SK-N-SH treated with all-trans-retinoic acid at 6 μM for 48 hours (cell line): Measurements from ENCODE around the gene PNMT.

ENCODE experiments used
- ATAC-seq: fragments of 200-7000 bp; cut with Tn5 transposase; 3 replicates; pipeline ENCODE4 v1.9.1; 2020; ENCODE audit warnings: mild to moderate bottlenecking, moderate library complexity
- ARNTL ChIP-seq: fragments of 450-650 bp; formaldehyde crosslinking; IDR thresholded peaks from 2 replicates; pipeline ENCODE4 v1.5.0; 2020; ENCODE audit warnings: low read depth, mild to moderate bottlenecking, moderate library complexity, borderline replicate concordance
- BACH2 ChIP-seq: fragments of 250-450 bp; sonication (Bioruptor Pico); IDR thresholded peaks from 2 replicates; pipeline ENCODE4 v1.9.0; 2021; ENCODE audit warnings: mild to moderate bottlenecking, borderline replicate concordance
- CSDC2 ChIP-seq: fragments of 250-450 bp; sonication (Bioruptor Pico); IDR thresholded peaks from 2 replicates; pipeline ENCODE4 v1.5.0; 2020; ENCODE audit warnings: mild to moderate bottlenecking, moderate library complexity
- CSRNP3 ChIP-seq: fragments of 250-450 bp; sonication (Bioruptor Pico); IDR thresholded peaks from 2 replicates; pipeline ENCODE4 v1.5.1; 2021; ENCODE audit warnings: mild to moderate bottlenecking, moderate library complexity
- ESRRG ChIP-seq: fragments of 250-450 bp; sonication (Bioruptor Pico); IDR thresholded peaks from 2 replicates; pipeline ENCODE4 v1.6.1; 2021; ENCODE audit warnings: mild to moderate bottlenecking
- GLIS3 ChIP-seq: fragments of 250-450 bp; sonication (Bioruptor Pico); IDR thresholded peaks from 2 replicates; pipeline ENCODE4 v1.5.0; 2020; ENCODE audit warnings: mild to moderate bottlenecking, moderate library complexity
- ISL1 ChIP-seq: fragments of 250-450 bp; sonication (Bioruptor Pico); IDR thresholded peaks from 2 replicates; pipeline ENCODE4 v2.1.2; 2022; ENCODE audit warnings: mild to moderate bottlenecking, moderate library complexity
- OSR1 ChIP-seq: fragments of 250-450 bp; sonication (Bioruptor Pico); IDR thresholded peaks from 2 replicates; pipeline ENCODE4 v1.8.0; 2022; ENCODE audit warnings: moderate library complexity, mild to moderate bottlenecking, inconsistent platforms
- PATZ1 ChIP-seq: fragments of 250-450 bp; sonication (Bioruptor Pico); IDR thresholded peaks from 2 replicates; pipeline ENCODE4 v1.8.0; 2020; ENCODE audit warnings: mild to moderate bottlenecking, moderate library complexity, borderline replicate concordance
- PPARA ChIP-seq: fragments of 250-450 bp; sonication (Bioruptor Pico); IDR thresholded peaks from 2 replicates; pipeline ENCODE4 v1.5.0; 2020; ENCODE audit warnings: mild to moderate bottlenecking, borderline replicate concordance
- RARB ChIP-seq: fragments of 250-450 bp; sonication (Bioruptor Pico); IDR thresholded peaks from 2 replicates; pipeline ENCODE4 v1.8.0; 2021; ENCODE audit warnings: mild to moderate bottlenecking, moderate library complexity
- TCF4 ChIP-seq: fragments of 250-450 bp; sonication (Bioruptor Pico); IDR thresholded peaks from 2 replicates; pipeline ENCODE4 v1.8.0; 2021; ENCODE audit warnings: mild to moderate bottlenecking, moderate library complexity, borderline replicate concordance
- TOX ChIP-seq: fragments of 250-450 bp; sonication (Bioruptor Pico); IDR thresholded peaks from 2 replicates; pipeline ENCODE4 v1.8.0; 2021; ENCODE audit warnings: mild to moderate bottlenecking, moderate library complexity, borderline replicate concordance
- ZC3H10 ChIP-seq: fragments of 250-450 bp; sonication (Bioruptor Pico); IDR thresholded peaks from 2 replicates; pipeline ENCODE4 v1.5.1; 2021; ENCODE audit warnings: mild to moderate bottlenecking, moderate library complexity
- ZFP3 ChIP-seq: fragments of 250-450 bp; sonication (Bioruptor Pico); IDR thresholded peaks from 2 replicates; pipeline ENCODE4 v1.5.0; 2020; ENCODE audit warnings: mild to moderate bottlenecking, moderate library complexity
- ZFP30 ChIP-seq: fragments of 450-650 bp; formaldehyde crosslinking; IDR thresholded peaks from 2 replicates; pipeline ENCODE4 v1.5.0; 2022; ENCODE audit warnings: mild to moderate bottlenecking, moderate library complexity
- ZNF565 ChIP-seq: fragments of 450-650 bp; formaldehyde crosslinking; conservative IDR thresholded peaks from 2 replicates; pipeline ENCODE4 v1.5.0; 2020; ENCODE audit warnings: low read depth, mild to moderate bottlenecking, moderate library complexity
- ZNF70 ChIP-seq: fragments of 450-650 bp; formaldehyde crosslinking; IDR thresholded peaks from 2 replicates; pipeline ENCODE4 v1.5.0; 2020; ENCODE audit warnings: mild to moderate bottlenecking, moderate library complexity
- ZNF8 ChIP-seq: fragments of 450-650 bp; formaldehyde crosslinking; IDR thresholded peaks from 2 replicates; pipeline ENCODE4 v1.5.0; 2020; ENCODE audit warnings: mild to moderate bottlenecking, moderate library complexity
- TF ChIP-seq, protein P1 (sequence below): fragments of 250-450 bp; sonication (Bioruptor Pico); IDR thresholded peaks from 2 replicates; pipeline ENCODE4 v1.8.0; 2021; ENCODE audit warnings: low read depth, mild to moderate bottlenecking, moderate library complexity, borderline replicate concordance
- TF ChIP-seq, protein P2 (sequence below): fragments of 250-450 bp; sonication (Bioruptor Pico); IDR thresholded peaks from 2 replicates; pipeline ENCODE4 v1.5.0; 2020; ENCODE audit warnings: mild to moderate bottlenecking, moderate library complexity

Gene PNMT

GRCh38 chr17:39703913-39704312 is 35.7 kb downstream of the PNMT start:
- ATAC-seq = no peak
- TF ChIP-seq RARB (CRISPR knock-in tag) (no peak), ESRRG (CRISPR knock-in tag) (no peak), PPARA (CRISPR knock-in tag) (no peak), PATZ1 (CRISPR knock-in tag) (no peak), BACH2 (no peak), GLIS3 (CRISPR knock-in tag) (no peak), ZNF8 (CRISPR knock-in tag) (no peak), OSR1 (CRISPR knock-in tag) (no peak), ZFP30 (CRISPR knock-in tag) (no peak), ARNTL (CRISPR knock-in tag) (no peak), ISL1 (CRISPR knock-in tag) (no peak), CSDC2 (CRISPR knock-in tag) (no peak)

DNA sequence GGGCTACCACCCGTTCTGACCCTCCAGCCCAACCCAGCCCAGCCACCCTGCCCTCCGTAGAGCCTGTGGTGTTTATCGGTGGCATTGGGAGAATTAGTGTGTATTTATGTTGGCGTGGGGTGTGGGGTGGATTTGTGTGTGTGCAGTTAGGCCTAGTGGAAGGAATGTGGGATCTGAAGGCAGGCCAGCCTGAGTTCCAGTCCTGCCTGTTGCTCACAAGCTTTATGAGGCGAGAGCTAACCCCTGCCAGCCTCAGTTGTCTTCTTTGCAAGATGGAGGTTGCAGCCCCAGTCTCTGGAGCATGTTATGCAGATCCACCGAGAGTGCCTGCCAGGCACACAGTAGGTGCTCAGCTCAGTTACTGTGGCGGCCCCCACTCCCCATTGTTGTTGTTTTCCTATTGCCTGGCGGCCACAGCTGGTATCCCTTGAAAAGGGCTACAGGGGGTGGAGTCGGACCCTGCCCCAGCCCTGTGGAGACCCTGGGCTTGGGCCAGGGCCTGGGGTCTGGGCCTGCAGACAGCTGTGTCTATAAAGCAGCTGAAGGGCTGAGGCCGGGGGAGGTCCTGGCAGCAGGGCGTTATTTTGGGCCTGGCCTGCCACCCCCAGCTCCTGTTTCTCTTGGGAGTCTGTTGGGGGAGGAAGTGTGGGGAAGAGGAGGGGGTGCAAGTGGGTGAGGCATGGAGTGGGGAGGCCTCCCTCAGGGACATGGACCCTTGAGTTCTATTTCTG is 36.7 kb downstream of the PNMT start:
- no peak for ATAC-seq
- no peak for TF ChIP-seq ZC3H10 (CRISPR knock-in tag)
- TF ChIP-seq, protein P1, sequence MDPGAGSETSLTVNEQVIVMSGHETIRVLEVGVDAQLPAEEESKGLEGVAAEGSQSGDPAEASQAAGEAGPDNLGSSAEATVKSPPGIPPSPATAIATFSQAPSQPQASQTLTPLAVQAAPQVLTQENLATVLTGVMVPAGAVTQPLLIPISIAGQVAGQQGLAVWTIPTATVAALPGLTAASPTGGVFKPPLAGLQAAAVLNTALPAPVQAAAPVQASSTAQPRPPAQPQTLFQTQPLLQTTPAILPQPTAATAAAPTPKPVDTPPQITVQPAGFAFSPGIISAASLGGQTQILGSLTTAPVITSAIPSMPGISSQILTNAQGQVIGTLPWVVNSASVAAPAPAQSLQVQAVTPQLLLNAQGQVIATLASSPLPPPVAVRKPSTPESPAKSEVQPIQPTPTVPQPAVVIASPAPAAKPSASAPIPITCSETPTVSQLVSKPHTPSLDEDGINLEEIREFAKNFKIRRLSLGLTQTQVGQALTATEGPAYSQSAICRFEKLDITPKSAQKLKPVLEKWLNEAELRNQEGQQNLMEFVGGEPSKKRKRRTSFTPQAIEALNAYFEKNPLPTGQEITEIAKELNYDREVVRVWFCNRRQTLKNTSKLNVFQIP (CRISPR knock-in tag) = no peak
- no peak for TF ChIP-seq ZFP3 (CRISPR knock-in tag)
- TF ChIP-seq RARB (CRISPR knock-in tag) = no peak
- no peak for TF ChIP-seq TOX
- no peak for TF ChIP-seq GLIS3 (CRISPR knock-in tag)
- no peak for TF ChIP-seq CSDC2 (CRISPR knock-in tag)
- no peak for TF ChIP-seq ZFP30 (CRISPR knock-in tag)
- no peak for TF ChIP-seq ESRRG (CRISPR knock-in tag)
- TF ChIP-seq TCF4 = no peak
- TF ChIP-seq PATZ1 (CRISPR knock-in tag) = no peak
- no peak for TF ChIP-seq ZNF565 (CRISPR knock-in tag)
- TF ChIP-seq PPARA (CRISPR knock-in tag) = no peak
- no peak for TF ChIP-seq ZNF8 (CRISPR knock-in tag)
- TF ChIP-seq BACH2 = no peak
- TF ChIP-seq ISL1 (CRISPR knock-in tag) = no peak
- TF ChIP-seq ZNF70 (CRISPR knock-in tag) = no peak

DNA sequence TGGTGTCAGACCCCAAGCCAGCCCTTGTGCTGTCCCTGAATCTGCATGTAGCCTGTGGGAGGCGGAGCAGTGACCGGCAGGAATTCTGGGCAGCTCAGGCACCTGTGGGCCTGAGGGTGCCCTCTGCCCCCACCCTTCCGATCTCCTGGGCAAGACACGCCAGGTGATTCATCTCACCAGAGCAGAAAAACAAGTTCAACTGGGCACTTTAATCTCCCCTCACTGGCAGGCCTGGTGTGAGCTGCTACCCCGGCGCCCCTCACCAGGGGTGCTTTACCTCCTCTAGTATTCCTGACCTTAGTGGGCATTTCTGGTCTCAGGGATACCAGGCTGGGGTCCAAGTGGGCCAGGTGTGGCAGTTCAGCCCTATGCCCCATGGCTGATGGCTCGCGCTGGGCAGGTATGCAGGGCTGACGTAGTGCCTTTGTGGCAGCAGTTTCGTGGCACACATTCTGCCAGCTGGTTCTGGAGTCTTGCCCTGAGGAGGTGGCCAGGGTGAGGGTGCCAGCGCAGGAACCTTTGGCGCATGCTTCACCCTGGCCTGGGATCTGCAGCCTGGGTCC is 37.6 kb downstream of the PNMT start:
- TF ChIP-seq ISL1 (CRISPR knock-in tag) (no peak), PATZ1 (CRISPR knock-in tag) (no peak), ARNTL (CRISPR knock-in tag) (no peak), BACH2 (no peak), ZNF8 (CRISPR knock-in tag) (no peak), ZNF70 (CRISPR knock-in tag) (no peak), OSR1 (CRISPR knock-in tag) (no peak), CSRNP3 (no peak)
- TF ChIP-seq, protein P1 (CRISPR knock-in tag) = no peak
- TF ChIP-seq, protein P2, sequence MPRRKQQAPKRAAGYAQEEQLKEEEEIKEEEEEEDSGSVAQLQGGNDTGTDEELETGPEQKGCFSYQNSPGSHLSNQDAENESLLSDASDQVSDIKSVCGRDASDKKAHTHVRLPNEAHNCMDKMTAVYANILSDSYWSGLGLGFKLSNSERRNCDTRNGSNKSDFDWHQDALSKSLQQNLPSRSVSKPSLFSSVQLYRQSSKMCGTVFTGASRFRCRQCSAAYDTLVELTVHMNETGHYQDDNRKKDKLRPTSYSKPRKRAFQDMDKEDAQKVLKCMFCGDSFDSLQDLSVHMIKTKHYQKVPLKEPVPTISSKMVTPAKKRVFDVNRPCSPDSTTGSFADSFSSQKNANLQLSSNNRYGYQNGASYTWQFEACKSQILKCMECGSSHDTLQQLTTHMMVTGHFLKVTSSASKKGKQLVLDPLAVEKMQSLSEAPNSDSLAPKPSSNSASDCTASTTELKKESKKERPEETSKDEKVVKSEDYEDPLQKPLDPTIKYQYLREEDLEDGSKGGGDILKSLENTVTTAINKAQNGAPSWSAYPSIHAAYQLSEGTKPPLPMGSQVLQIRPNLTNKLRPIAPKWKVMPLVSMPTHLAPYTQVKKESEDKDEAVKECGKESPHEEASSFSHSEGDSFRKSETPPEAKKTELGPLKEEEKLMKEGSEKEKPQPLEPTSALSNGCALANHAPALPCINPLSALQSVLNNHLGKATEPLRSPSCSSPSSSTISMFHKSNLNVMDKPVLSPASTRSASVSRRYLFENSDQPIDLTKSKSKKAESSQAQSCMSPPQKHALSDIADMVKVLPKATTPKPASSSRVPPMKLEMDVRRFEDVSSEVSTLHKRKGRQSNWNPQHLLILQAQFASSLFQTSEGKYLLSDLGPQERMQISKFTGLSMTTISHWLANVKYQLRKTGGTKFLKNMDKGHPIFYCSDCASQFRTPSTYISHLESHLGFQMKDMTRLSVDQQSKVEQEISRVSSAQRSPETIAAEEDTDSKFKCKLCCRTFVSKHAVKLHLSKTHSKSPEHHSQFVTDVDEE (CRISPR knock-in tag) = no peak
- TF ChIP-seq, all 23 proteins: peak for 0
- no peak for ATAC-seq
